ENCODE measurements around the gene ZNF337. TPM values are rescaled to one million over a fixed set of nuclear protein-coding genes. Genes with fewer than 3 reads are reported as not detected.

ZNF337 gene
- total RNA-seq, 1 experiment from 2014 or later: 11.4 TPM

GRCh38 chr20:25672659-25673235 is 23.9 kb downstream of the ZNF337 start:
- CTCF ChIA-PET: no interaction called here
- H2AFZ ChIP-seq (ENCODE audit: low read depth, low read length, poor library complexity, severe bottlenecking): no peak overlapping the region
- no peak overlapping the region for H3K4me2 ChIP-seq (ENCODE audit: low read length)
- H3K27ac ChIP-seq (ENCODE audit: low read depth, low read length): no peak overlapping the region
- POLR2A ChIA-PET: no interaction called here
- peaks cover 24 to 27% of the 10 kb centered on the region in 2 experiments; a peak in 3 of 4 replicates for H3K36me3 ChIP-seq (ENCODE audit: control insufficient read depth in 1 of 2, insufficient read depth in 2 of 2, low read length in 2 of 2)
- peaks cover 0 to 6% of the 10 kb centered on the region in 2 experiments; a peak in 1 of 4 replicates for H3K4me1 ChIP-seq (ENCODE audit: control insufficient read depth in 1 of 2, insufficient read depth in 2 of 2, low read length in 2 of 2)
- no peaks in the 10 kb centered on the region for H3K9me3 ChIP-seq (ENCODE audit: control insufficient read depth in 1 of 2, insufficient read depth in 1 of 2, low read depth in 1 of 2, low read length in 2 of 2)
- RAD21 ChIA-PET (ENCODE audit: low non-redundant PET in 1 of 2, low total read pairs in 2 of 2, uncharacterized antibody in 2 of 2, unreplicated experiment in 2 of 2): no interaction called here
- H4K20me1 ChIP-seq (ENCODE audit: insufficient read depth): no peaks in the 10 kb centered on the region
- DNase-seq (ENCODE audit: low read depth, low spot score) (no peak), ATAC-seq (no peak)
- H3K4me3 ChIP-seq (replicated peaks in 1 of 2; ENCODE audit: low read depth in 1 of 2, low read length in 2 of 2): no peak overlapping the region
- no peaks in the 10 kb centered on the region for H3K79me2 ChIP-seq (ENCODE audit: insufficient read depth, low read length)
- no peaks in the 10 kb centered on the region for H3K27me3 ChIP-seq (ENCODE audit: insufficient read depth, low read length)
- H3K9ac ChIP-seq (ENCODE audit: low read length): no peak overlapping the region
- no peaks in the 10 kb centered on the region for H3K9me2 ChIP-seq (ENCODE audit: insufficient read depth)
- intact Hi-C loops (cut with micrococcal nuclease): no loop called here
- TF ChIP-seq ZFX (IDR thresholded peaks at IDR 0.05): no peak
- no peak for TF ChIP-seq SP1 (IDR thresholded peaks at IDR 0.05; ENCODE audit: low read depth)
- no peak for TF ChIP-seq SIN3A (IDR thresholded peaks at IDR 0.05; ENCODE audit: low read depth)
- TF ChIP-seq ATF3 (IDR thresholded peaks at IDR 0.05): no peak
- TF ChIP-seq CTCF (IDR thresholded peaks at IDR 0.05 in 2 of 3, conservative IDR thresholded peaks at IDR 0.05 in 1 of 3; ENCODE audit: borderline replicate concordance in 1 of 3, insufficient read depth in 1 of 3, low read depth in 2 of 3, low read length in 2 of 3): no peak
- no peak for TF ChIP-seq REST (IDR thresholded peaks at IDR 0.05; ENCODE audit: low read depth)
- no peak for TF ChIP-seq ZBTB33 (IDR thresholded peaks at IDR 0.05; ENCODE audit: extremely low read depth, insufficient replicate concordance, low read length)
- no peak for TF ChIP-seq RAD21 (IDR thresholded peaks at IDR 0.05; ENCODE audit: low read depth)
- TF ChIP-seq POLR2A (IDR thresholded peaks at IDR 0.05; ENCODE audit: borderline replicate concordance, extremely low read depth, insufficient read depth, insufficient read length): no peak
- TF ChIP-seq EZH2phosphoT487 (IDR thresholded peaks at IDR 0.05; ENCODE audit: borderline replicate concordance): no peak
- TF ChIP-seq CEBPB (IDR thresholded peaks at IDR 0.05; ENCODE audit: low read depth): no peak
- no peak for TF ChIP-seq EGR1 (IDR thresholded peaks at IDR 0.05; ENCODE audit: low read depth)
- TF ChIP-seq ZNF274 (IDR thresholded peaks at IDR 0.05; ENCODE audit: low read depth, low read length): no peak
- TF ChIP-seq FOSL1 (IDR thresholded peaks at IDR 0.05; ENCODE audit: low read depth): no peak
- no peak for TF ChIP-seq CBX3 (IDR thresholded peaks at IDR 0.05; ENCODE audit: low read depth)
- no peak for TF ChIP-seq MAX (IDR thresholded peaks at IDR 0.05)
- no peak for TF ChIP-seq JUND (IDR thresholded peaks at IDR 0.05)
- no peak for TF ChIP-seq POLR2AphosphoS5 (IDR thresholded peaks at IDR 0.05; ENCODE audit: low read depth, low read length)
- no peak for TF ChIP-seq EZH2 (IDR thresholded peaks at IDR 0.05)
- no peak for TF ChIP-seq ELF1 (IDR thresholded peaks at IDR 0.05; ENCODE audit: borderline replicate concordance, low read depth)
- no TSS peak for BruUV-seq (replicated peaks)
